Forelimb muscle (tissue), 1 donor: ENCODE results near the gene PTPN23. TPM values are rescaled to one million over a fixed set of nuclear protein-coding genes. Genes with fewer than 3 reads are reported as not detected.
"Not testable (repeated sequence)": the region's sequence is repeated elsewhere in the genome, so short reads cannot be mapped to it uniquely, and the experiment has no call there.

Source experiments
- DNase-seq: peaks from one replicate; pipeline ENCODE4 v3.0.0-alpha.2; 2013; ENCODE audit warnings: low read depth
- polyA plus RNA-seq: library from polyadenylated mRNA; unstranded; fragments of 120-200 nt; gene quantifications from one replicate; pipeline ENCODE4 v1.2.1, GENCODE V29; 2013; ENCODE audit not compliant: insufficient read length

PTPN23 gene
- polyA plus RNA-seq = 21.3 TPM

DNA sequence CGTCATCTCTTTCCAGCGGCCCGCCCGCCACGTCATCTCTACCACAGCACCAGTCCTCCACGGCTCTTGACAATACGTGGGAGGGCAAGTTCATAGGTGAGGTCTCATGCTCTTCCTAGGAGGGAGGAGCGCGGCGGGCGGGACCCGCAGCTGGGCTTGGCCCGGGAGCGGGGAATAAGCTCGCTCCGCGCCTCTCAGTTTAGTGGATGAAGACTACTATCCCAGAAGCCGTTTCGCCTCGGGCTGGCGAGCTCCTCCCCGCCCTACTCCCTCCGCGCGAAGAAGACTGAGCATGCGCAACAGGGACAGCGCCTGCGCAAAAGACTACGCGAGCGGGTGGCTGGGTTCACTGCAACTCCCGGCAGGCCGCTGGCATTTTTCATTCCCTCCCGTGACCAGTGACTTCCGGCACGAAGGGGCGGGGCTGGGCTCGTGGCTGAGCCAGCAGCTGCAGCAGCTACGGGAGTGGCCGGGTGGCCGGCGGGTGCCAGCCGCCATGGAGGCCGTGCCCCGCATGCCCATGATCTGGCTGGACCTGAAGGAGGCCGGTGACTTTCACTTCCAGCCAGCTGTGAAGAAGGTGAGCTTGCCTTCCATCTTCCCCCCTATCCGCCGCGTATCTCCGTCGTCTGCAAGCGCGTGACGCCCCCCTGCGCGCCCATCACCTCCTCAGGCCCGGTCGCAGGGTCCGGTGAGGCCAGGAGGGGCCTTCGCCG lies at the start of gene PTPN23:
TSS of gene PTPN23 (plus strand) at position 421 of the 716 bp plus-strand sequence. CDS start at position 497, 76 bp downstream.
- peak; percentile 96 for DNase-seq

DNA sequence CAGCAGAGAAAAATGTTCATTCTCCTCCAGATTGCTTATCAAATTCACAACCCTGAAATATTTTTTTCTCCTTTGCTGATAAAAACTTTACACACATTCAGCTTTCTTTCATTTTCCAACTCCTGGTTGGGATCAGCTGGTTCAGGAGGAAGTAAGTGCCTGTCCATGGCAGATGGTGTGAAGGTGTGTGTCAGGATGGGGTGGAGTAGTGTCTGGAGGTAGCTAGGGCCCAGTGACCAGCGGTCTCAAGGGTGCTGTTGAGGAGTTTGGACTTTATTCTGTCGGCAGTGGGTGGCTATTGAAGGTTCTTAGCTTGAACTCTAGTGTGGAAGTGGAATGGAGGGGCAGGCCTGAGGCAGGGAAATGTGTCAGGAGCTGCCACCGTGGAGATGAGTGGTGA lies 46.9 kb upstream of the PTPN23 start:
- no peak for DNase-seq

GRCh38 chr3:47337656-47338055 lies 43.2 kb upstream of the PTPN23 start:
- DNase-seq = no peak

GRCh38 chr3:47339951-47340350 lies 40.9 kb upstream of the PTPN23 start:
- DNase-seq = no peak

DNA sequence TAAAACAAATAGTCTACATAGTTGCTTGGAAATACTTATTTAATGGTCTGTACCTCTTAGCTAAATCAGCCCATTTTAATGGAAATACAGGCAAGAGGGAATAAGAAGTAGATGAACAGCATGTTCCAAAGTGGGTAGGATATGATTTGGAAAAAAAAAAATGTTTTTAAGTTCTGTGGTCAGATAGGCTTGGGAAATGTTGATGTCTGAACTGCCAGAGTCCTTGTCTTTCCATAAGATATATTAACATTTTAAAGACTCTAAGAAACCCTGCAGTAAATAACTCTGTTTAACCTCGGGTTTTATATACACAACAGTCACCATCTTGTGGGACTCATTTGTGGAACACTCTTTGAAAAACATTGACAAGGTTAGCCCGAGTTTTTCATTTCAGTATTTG lies 40.0 kb upstream of the PTPN23 start:
- DNase-seq = no peak

GRCh38 chr3:47342151-47342550 lies 38.7 kb upstream of the PTPN23 start:
- DNase-seq = no peak

DNA sequence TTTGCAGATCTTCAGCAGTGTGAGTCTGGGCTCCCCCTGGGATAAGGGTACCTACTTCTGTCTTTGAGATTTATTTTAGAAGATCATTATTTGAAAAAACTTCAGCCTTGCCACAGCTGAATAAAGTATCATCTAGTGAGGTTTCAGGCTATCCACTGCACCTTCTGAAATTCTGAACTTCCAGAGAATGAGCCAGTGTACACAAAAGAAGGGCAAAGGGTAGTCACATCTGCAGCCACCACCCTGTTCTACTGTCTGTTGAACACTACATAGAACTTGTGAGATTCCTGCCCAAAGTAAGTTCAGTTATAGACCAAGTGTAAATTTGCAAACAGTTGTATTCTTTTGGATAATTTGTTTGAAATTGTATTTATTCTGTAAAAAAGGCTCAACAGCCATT lies 38.0 kb upstream of the PTPN23 start:
- no peak for DNase-seq

DNA sequence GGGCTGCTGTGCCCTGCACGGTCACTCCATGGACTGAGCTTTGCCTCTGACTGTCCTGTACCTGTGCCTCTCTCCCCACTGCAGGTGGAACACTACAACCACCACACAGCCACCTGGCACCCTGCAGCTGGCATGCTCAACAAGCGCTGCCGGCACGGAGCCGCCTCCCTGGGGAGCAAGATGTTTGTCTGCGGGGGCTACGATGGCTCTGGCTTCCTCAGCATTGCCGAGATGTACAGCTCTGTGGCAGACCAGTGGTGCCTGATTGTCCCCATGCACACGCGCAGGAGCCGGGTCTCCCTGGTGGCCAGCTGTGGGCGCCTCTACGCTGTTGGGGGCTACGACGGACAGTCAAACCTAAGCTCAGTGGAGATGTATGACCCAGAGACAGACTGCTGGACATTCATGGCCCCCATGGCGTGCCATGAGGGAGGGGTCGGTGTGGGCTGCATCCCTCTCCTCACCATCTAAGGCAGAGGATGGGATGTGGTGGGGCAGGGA lies 37.3 kb upstream of the PTPN23 start:
- no peak for DNase-seq

- no peak for DNase-seq
These were observed 35.9 kb upstream of the PTPN23 start for GRCh38 chr3:47344971-47345370.

- DNase-seq = no peak
These were observed 33.5 kb upstream of the PTPN23 start for GRCh38 chr3:47347217-47347801.

DNA sequence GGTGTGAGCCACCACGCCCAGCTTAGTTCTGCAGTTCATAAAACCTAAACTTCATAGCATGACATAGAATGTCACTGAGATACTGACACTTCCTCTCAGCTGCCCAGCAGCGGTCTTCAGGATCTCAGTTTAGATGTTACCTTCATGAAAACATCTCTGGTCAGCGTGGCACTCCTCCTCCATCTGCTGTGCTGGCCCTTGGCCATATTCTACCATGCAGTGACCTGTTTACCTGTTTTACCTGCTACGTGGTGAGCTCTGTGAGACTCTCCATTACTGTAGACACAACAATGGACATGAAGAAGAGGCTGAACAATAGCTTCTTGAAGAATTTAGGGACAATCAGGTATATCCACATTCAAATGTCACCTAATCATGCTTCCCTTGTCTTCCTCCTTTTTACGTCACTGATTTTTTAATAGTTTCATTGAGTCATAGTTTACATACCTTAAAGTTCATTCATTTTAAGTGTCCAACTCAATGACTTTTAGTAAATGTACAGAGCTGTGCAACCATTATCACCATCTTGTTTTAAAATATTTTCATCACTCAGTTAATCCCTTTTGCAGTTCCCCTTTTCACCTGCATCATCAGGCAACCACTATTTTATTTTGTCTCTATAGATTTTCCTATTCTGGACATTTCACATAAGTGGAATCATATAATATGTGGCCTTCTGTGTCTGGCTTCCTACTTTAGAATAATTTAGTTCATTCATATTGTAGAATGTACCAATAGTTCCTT lies 32.2 kb upstream of the PTPN23 start:
- DNase-seq = no peak

DNA sequence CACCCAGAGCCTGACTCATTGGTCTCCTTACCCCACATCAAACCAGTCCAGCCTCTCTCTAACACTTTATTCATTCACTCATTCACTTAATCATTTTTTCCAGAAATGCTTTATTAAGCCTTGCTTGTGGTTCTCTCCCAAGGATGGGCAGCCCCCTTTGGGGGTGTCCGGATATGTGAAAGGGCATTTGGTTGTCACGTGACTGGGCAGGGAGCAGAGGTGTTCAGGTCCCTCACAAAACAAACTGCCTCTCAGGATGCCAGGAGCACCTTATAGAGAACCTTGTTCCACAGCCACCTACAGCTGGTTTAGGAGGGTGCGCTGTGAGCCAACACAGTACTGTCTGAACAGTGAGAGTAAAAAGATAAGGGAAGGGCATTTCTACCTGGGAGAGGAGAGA lies 25.8 kb upstream of the PTPN23 start:
- DNase-seq = no peak

DNA sequence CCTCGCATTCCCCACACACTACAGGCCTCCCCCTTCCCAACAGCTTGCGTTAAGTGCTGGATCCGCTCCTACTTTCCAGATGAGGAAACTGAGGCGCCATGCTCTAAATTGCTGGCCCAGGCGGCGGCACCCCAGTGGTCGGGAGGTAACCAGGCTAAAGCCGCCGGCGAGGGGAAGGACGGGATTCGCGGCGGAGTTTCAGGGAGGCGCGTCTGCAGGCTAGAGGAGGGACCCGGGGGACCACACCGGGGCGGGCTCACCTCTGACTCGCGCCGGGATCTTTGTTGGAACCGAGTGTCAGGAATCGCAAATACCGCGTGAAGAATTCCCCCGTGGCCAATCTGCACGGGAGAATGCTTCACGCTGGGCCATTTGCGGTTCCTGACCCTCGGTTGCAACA lies 24.6 kb upstream of the PTPN23 start:
- DNase-seq = no peak

GRCh38 chr3:47359323-47359722 lies 21.5 kb upstream of the PTPN23 start:
- DNase-seq = no peak

DNA sequence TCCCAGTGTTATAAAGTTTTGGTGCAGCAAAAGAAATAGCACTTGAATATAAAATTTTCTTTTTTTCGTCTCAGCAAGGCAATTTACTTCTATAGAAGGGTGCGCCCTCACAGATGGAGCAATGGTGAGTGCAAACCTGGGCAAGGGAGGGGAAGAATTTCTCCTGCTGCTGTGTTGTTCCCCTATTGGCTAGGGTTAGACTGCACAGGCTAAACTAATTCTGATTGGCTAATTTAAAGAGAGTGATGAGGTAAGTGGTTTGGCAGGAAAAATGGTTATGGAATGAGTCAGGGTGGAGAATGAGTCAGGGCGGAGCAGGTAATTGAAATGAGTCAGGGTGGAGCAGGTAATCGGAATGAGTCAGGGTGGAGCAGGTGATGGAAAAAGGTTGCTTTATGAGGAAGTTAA lies 20.7 kb upstream of the PTPN23 start:
- not testable (repeated sequence) for DNase-seq

DNA sequence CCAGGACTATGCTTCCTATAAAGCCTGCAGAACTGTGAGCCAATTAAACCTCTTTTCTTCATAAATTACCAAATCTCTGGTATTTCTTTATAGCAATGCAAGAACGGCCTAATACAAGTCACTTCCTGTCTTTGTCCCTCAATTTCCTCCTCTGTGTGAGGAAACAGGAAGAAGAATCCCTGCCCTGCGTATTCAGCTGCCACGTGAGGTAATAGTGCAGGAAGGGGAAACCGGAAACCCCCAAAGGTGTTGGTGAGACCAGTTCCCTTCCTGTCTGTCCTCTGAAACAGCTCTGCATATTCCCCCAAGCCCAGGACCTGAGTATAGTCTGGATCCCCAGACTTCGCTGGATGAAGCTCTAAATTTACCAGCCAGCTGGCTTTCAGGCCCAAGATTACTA lies 18.1 kb upstream of the PTPN23 start:
- DNase-seq = no peak

DNA sequence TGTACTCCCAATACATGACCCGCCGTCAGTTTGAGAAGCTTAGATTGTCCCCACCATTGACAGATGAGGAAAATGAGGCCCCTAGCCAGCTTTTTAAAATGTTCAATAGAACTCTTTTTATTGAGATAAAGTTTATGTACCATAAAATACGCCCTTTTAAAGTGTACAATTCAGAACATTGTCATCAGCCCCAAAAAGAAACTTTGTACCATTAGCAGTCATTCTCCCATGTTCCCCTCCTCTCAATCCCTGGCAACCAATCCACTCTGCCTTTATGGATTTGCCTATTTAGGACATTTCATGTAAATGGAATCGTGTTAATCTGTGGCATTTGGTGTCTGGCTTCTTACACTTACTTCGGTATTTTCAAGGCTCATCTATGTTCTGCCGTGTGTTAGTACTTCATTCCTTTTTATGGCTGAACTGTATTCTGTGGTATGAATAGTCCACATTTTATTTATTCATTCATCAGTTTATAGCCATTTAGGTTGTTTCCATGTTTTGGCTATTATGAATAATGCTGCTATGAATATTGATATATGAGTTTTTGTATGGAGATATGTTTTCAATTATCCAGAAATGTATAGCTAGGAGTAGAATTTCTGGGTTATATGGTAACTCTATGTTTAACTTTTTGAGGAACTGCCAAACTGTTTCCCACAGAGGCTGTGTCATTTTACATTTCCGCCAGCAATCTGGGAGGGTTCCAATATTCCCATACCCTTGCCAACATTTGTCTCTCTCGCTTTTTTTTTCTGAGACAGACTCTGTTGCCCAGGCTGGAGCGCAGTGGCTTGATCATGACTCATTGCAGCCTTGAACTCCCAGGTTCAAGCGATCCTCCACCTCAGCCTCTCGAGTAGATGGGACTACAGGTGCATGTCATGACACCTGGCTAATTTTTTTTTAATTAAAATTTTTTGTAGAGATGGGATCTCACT lies 15.3 kb upstream of the PTPN23 start:
- DNase-seq = no peak

DNA sequence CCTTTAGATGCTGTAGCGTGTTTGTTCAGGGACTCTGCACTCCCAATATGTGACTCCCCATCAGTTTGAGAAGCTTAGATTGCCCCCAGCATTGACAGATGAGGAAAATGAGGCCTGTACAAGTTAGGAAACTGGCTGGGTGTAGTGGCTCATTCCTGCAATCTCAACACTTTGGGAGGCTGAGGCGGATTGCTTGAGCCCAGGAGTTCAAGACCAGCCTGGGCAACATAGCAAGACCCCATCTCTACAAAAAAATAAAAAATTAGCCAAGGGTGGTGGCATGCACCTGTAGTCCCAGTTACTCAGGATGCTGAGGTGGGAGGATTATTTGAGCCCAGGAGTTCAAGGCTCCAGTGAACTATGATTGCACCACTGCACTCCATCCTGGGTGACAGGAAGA lies 14.0 kb upstream of the PTPN23 start:
- no peak for DNase-seq

- no peak for DNase-seq
These were observed 13.2 kb upstream of the PTPN23 start for GRCh38 chr3:47367631-47368030.

DNA sequence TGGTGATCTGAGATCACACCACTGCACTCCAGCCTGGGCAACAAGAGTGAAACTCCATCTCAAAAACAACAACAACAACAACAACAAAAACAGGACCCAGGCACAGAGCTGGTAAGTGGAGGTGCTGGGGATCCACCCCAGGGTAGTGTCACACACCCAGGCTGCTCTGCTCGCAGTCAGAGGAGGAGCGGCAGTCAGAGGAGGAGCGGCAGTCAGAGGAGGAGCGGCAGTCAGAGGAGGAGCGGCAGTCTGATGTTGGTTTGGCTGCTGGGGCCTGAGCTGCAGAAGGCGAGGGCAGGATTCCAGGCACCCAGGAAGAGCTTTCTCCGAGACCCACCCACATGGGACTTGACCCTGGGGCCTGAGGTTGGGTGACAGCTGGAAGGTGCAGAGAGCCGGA lies 10.8 kb upstream of the PTPN23 start:
- not testable (repeated sequence) for DNase-seq

DNA sequence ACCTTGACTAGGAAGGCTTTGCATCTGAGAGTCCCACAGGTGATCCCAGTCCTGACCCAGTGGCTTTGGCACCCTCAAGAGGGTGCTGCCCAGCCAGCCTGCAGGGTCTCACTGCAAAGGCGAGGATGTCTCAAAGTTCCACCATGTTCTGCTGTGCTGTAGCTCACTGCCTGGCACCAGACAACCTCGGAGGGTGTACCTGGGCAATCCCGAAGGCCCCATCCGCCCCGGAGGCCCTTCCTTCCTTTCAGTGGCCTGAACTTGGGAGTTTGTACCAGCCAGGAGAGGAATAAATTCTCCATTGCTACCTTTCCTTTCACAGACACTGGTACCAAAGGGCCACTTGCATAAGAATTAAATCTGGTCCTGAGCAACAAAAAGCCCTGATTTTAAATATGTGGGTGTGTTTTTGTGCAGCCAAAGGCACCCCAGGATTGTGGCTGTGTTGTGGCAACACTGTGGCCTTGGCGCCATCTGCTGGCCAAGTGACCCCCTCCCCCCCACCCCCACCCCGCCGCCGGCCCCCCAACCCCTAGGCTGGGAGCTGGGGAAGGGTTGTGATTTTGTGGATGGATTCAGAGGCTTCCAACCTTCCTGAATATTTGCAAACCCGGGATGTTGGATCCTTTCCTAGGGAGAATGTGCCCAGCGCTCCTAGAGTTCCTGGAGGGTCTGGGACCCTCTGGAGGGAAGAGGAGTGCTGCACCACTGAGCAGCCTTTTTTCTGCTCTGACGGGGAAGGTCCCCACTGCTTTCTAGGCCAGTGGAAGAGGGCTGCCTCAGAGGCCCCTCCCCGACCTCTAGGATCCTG lies 9.7 kb upstream of the PTPN23 start:
- no peak for DNase-seq
